NCI-H82 (cell line): ENCODE results near the gene OR2L8.

Experiments used
- DNase-seq: peaks from one replicate; lab custom pipeline; 2025; lab: John Stamatoyannopoulos, UW

OR2L8 gene

GRCh38 chr1:247948558-247948957 lies at the start of gene OR2L8:
Gene OR2L8, plus strand, starts transcription at chr1:247948858. Its CDS starts 0 bp downstream, at chr1:247948858.
- DNase-seq: no peak

DNA sequence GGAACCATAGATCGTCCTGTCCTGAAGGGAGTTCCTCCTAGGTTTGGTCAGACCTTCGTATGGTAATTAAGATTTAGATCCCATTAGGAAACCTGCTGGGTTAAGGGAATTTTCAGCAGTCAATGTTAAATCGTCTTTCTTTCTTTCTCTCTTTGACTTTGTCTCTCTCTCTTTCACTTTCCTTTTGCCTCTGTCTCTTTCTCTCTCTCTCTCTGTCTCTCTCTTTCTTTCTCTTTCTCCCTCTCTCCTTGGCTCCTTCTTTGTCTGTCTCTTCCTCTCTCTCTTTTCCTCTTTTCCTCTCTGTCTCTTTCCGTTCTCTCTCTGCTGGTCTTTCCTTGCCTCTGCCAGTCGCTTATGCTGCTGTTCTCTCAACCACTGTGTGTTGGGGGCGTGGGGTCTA lies 44.5 kb upstream of the OR2L8 start:
- DNase-seq: no peak

- no peak for DNase-seq
These were observed 43.5 kb upstream of the OR2L8 start for GRCh38 chr1:247905181-247905580.

GRCh38 chr1:247905910-247906503 lies 42.7 kb upstream of the OR2L8 start:
- no peak for DNase-seq

GRCh38 chr1:247906504-247907047 lies 42.1 kb upstream of the OR2L8 start:
- DNase-seq: no peak

GRCh38 chr1:247908766-247909165 lies 39.9 kb upstream of the OR2L8 start:
- DNase-seq: no peak

GRCh38 chr1:247913786-247914185 lies 34.9 kb upstream of the OR2L8 start:
- DNase-seq: no peak

DNA sequence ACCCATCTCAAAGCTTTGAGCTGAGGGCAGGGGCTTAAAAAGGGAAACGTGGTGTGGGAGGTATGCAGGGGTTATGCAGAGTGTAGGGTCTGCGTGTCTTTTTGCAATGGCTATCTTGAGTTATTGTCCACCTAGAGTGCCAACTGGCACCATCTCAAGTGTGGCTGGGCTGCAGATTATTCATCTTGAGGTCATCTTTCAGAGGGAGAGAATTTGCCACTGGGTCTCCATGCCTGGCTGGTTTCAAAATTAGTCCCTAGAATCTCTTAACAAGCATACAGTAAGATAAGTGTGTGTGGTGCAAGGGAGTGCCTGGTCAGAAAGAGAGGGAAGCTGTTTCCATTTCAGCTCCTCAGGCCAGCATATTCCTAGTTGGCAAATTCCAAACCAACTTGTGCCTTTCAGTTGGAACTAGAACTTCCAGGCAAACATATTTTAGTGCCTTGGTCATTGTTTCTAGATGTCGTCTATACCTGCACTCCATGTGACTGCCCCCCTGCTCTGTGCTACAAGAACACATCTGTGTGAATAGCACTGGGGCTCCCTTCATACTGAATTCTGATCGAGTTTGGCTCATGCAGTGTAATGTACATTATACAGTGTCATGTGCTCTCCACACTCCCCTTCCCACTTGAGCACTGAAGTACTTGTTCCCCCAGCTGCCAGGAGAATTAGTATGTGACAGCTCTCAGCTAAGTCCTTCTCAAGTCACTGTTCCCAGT lies 33.6 kb upstream of the OR2L8 start:
- DNase-seq: no peak

- no peak for DNase-seq
These were observed 28.7 kb upstream of the OR2L8 start, which contains the start of gene OR2T8 for GRCh38 chr1:247919952-247920351. Gene OR2T8, plus strand, starts transcription at chr1:247920252. Its CDS starts 766 bp downstream, at chr1:247921018.

DNA sequence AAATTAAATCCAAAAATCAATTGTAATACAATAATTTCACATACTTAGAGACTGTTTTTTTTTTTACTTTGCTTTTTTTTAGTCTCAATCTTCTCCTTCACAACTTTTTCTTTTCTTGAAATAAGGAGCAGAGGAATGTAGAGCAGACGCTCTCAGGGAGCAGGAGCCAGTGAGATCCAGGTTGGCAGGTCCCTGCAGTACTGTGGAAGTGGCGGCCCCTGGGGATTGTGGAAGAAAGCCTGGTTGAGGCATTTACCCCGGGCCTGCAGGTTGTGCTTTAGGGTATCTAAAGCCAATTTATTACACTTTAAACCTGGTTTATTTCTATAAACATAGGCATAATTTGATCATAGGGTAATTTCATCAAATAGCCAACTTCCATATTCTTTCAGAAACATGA lies 24.7 kb upstream of the OR2L8 start:
- no peak for DNase-seq

- DNase-seq: no peak
These were observed 23.8 kb upstream of the OR2L8 start, which contains the start of gene OR2AJ1 for GRCh38 chr1:247924868-247925267. Gene OR2AJ1, plus strand, starts transcription at chr1:247924889. Its CDS starts 8,880 bp downstream, at chr1:247933769.

DNA sequence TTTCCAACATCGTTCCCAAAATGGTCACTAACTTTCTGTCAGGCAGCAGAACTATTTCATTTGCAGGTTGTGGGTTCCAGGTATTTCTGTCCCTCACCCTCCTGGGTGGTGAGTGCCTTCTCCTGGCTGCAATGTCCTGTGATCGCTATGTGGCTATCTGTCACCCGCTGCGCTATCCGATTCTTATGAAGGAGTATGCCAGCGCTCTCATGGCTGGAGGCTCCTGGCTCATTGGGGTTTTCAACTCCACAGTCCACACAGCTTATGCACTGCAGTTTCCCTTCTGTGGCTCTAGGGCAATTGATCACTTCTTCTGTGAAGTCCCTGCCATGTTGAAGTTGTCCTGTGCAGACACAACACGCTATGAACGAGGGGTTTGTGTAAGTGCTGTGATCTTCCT lies 14.7 kb upstream of the OR2L8 start:
- no peak for DNase-seq

DNA sequence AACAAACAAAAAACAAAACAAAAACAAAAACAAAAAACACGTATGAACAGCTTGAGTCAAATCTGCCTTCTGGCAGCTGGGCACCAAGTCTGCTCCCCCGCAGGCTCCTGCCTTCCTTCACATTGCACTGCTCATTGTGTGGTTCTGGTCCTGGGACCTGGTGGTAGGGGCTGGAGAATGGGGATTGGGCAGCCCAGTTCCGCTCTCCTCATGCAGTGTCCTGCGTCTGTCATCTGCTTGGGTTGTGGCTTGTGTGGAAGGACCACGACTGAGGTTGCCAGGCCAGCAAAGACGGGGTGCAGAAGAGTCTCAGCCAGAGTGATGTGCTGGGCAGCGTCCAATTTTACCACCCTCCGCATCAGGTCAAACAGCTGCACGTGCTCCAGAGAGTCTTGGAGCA lies 12.9 kb upstream of the OR2L8 start:
- DNase-seq: no peak

DNA sequence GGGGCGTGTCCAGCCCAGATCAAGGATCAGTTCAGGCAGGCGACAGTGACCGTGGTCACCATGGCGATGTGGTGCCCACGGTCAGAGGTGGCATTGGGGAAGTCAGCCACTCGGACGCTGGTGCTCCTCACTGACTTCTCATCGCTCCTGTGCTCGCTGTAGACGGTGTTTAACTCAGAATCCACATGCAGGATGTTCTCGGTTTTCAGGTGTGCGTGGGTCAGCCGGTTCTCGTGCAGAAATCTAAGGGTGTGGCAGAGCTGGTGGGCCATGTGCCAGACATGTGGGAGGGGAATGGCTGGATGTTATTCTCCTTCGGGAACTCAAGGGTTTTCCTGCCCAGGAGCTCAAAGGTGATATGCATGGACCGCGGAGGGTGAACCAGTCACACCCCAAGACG lies 12.2 kb upstream of the OR2L8 start:
- no peak for DNase-seq

DNA sequence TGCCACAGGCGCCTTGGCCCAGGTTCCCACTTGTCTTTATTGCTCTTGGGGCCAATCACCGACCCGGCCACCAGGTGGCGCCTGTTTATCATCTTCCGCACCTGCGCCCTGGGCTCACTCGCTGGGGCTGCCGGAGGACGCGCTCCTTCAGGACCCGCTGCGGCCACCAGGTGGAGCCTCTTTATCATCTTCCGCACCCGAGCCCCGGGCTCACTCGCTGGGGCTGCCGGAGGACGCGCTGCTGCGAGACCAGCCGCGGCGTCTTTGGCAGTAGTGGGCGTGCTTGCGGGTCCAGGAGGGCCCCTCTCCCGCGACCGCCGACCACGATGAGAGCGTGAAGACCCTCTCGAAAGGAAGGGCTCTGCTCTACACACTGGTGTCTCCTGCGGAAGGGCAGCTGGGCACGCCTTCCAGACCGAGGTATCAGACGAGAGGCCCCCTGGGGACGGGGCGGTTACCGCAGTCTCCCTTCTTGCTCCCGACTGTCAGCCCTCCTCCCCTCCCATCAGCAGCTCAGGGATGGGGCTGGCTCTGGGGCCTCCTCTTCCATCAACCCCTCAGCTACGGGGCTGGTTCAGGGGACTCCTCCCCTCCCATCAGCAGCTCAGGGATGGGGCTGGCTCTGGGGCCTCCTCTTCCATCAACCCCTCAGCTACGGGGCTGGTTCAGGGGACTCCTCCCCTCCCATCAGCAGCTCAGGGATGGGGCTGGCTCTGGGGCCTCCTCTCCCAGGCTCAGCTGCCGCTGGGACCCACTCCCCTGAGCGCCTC lies 11.5 kb upstream of the OR2L8 start:
- DNase-seq: peak; percentile 84

DNA sequence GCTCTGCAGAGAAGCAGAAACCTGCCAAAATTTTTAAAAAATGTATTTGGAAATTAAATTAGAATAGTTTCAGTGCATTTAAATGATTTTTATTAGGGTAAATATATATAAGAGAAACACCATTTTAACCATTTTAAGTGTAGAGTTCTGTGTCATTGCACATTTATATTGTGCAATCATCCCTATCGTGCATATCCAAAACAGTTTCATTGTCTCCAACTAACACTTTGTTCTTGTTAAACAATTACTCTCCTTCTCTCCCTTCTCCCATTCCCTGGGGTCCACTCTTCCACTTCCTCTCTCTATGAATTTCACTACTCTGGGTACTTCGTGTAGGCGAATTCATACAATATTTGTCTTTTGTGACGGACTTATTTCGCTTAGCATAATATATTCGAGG lies 6.0 kb upstream of the OR2L8 start:
- no peak for DNase-seq

- DNase-seq: no peak
These were observed 4.8 kb downstream of the OR2L8 start for GRCh38 chr1:247953408-247953807.

- DNase-seq: no peak
These were observed 13.1 kb downstream of the OR2L8 start for GRCh38 chr1:247961791-247962190.

DNA sequence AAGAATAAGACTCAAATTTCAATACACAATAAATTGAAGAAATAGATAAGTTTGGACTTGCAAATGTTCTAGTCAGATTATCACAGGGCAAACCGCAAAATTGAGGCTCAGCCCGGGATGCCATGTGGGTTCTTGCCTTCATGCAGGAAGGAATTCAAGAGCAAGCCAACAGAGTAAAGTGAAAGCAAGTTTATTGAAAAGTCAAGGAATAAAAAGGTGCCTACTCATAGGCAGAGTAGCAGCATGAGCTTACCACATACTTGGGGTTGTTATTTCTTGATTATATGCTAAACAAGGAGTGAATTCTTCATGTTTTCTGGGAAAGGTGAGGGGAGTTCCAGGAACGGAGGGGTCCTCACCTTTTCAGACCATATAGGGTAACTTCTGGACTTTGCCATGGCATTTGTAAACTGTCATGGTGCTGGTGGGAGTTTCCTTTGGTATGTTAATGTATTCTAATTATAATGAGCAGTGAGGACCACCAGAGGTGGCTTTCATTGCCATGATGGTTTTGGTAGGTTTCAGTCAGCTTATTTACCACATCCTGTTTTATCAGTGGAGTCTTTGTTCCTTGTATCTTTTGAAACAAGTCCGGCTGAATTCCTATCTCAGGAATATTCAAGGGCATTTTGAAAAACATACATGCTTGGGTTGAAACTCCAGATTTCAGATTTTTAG lies 14.4 kb downstream of the OR2L8 start:
- DNase-seq: no peak

- no peak for DNase-seq
These were observed 16.3 kb downstream of the OR2L8 start, which contains the start of gene OR2AK2 for GRCh38 chr1:247964933-247965332. Gene OR2AK2, plus strand, starts transcription at chr1:247965233. Its CDS starts 144 bp downstream, at chr1:247965377.

DNA sequence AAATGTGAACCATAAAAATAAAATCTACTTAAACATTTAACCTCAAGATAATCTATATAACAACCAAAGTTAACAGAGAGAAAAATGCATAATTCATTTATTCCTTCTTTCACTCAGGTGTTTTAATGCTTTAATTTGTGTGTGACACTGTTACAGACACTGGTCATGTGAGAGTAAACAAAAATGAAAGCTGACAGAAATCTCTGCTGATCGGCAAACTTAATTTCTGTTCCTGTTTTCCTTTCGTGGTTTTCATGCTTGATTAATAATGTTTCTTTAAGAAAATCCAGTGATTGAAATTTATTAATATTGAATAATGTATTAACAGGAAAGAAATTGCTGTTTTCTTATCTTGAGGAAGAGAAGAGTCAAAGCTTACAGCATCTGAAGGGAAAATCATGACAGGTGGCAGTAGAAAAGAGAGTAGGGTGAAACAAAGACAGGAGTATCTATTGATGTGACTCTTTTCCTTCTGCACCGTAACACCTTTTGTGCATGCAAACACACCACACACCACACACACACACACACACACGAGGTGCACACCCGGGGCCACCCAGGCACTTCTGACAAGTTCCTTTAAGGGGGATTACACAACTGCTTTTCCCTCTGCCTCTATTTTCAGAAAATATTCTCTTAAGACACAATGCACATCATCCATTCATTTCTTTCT lies 18.0 kb downstream of the OR2L8 start:
- no peak for DNase-seq
